Stimulated activated CD8-positive, alpha-beta memory T cell treated with anti-CD3 and anti-CD28 coated beads, Interleukin-15, amount 100 ng/mL, for 1 hour (primary cell): ENCODE results near the gene MRPL55.
A peak's percentile ranks its signal among the peaks of the same experiment; 100 is the strongest.
"Not testable (repeated sequence)": the region's sequence is repeated elsewhere in the genome, so short reads cannot be mapped to it uniquely, and the experiment has no call there.

ENCODE experiments used
- DNase-seq: peaks from one replicate; pipeline ENCODE4 v3.0.0-alpha.2; 2020; ENCODE audit warnings: low read depth

The MRPL55 gene

GRCh38 chr1:228120857-228121489, 11.9 kb upstream of the MRPL55 start:
- no peak for DNase-seq

GRCh38 chr1:228120351-228120750, 11.3 kb upstream of the MRPL55 start:
- DNase-seq: no peak

GRCh38 chr1:228118040-228118439, 8.9 kb upstream of the MRPL55 start:
- no peak for DNase-seq

GRCh38 chr1:228117335-228117734, 8.2 kb upstream of the MRPL55 start:
- DNase-seq: no peak

GRCh38 chr1:228114827-228115226, 5.7 kb upstream of the MRPL55 start:
- no peak for DNase-seq

- DNase-seq: no peak
Measured at GRCh38 chr1:228112617-228113016, 3.5 kb upstream of the MRPL55 start.

- no peak for DNase-seq
Measured at GRCh38 chr1:228112167-228112566, 3.1 kb upstream of the MRPL55 start.

- DNase-seq: not testable (repeated sequence)
Measured at GRCh38 chr1:228111315-228111714, 2.2 kb upstream of the MRPL55 start.

GRCh38 chr1:228110556-228110955, 1.5 kb upstream of the MRPL55 start:
- no peak for DNase-seq

- no peak for DNase-seq
Measured at GRCh38 chr1:228109962-228110488, 926 bp upstream of the MRPL55 start.

GRCh38 chr1:228108742-228109072, 392 bp downstream of the MRPL55 start:
- DNase-seq: no peak

GRCh38 chr1:228108055-228108690, 926 bp downstream of the MRPL55 start:
- DNase-seq: no peak

GRCh38 chr1:228107636-228108035, 1.5 kb downstream of the MRPL55 start:
- no peak for DNase-seq

GRCh38 chr1:228106800-228107054, 2.4 kb downstream of the MRPL55 start:
- DNase-seq: no peak

GRCh38 chr1:228105996-228106799, 2.9 kb downstream of the MRPL55 start:
- DNase-seq: no peak

- no peak for DNase-seq
Measured at GRCh38 chr1:228105270-228105995, 3.7 kb downstream of the MRPL55 start.

- DNase-seq: no peak
Measured at GRCh38 chr1:228104526-228105269, 4.4 kb downstream of the MRPL55 start.

GRCh38 chr1:228102791-228103620, 6.1 kb downstream of the MRPL55 start, which contains the start of gene C1orf35:
C1orf35 (minus strand) TSS chr1:228103325; CDS start chr1:228103227, 98 bp downstream.
- DNase-seq: peak; percentile 85

GRCh38 chr1:228101994-228102790, 6.9 kb downstream of the MRPL55 start:
- no peak for DNase-seq

GRCh38 chr1:228101614-228101993, 7.5 kb downstream of the MRPL55 start:
- DNase-seq: no peak
